SH-SY5Y (cell line): ENCODE results near the gene CARD11.

Experiments
- GATA2 ChIP-seq: IDR thresholded peaks from 2 replicates; pipeline ENCODE4 v1.6.1; 2011; ENCODE audit warnings: mild to moderate bottlenecking, low read depth, low read length
- GATA3 ChIP-seq: IDR thresholded peaks from 2 replicates; pipeline ENCODE4 v1.6.1; 2011; ENCODE audit warnings: low read depth, mild to moderate bottlenecking, low read length, moderate library complexity

DNA sequence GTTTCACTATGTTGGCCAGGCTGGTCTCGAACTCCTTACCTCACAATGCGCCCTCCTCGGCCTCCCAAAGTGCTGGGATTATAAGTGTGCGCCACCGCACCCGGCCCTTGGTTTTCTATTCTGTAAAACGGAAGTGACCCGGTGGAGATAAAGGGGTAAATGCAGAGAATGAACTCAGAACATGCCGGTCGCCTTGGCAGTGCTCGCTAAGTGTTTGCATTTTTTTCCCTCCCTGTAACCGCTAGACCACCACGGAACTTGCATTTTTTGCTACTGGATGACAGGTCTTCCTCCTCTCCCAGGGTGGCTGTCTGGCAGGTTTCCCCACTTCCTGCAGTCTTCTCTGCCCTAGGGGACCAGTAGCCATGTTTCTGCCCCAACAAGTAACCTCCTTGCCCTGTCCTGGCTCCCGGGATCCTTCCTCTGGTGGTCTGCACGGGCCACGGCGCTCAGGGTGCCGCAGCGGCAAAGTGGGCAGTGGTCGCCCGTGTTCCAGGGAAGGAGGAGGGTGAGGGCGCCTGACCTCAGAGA lies 180.8 kb downstream of the CARD11 start:
- TF ChIP-seq GATA2 (no peak), GATA3 (no peak)
